GM19328 (cell line): ENCODE results near the gene SUGCT.
"Not testable (repeated sequence)": the region's sequence is repeated elsewhere in the genome, so short reads cannot be mapped to it uniquely, and the experiment has no call there.

Source experiments
- ATAC-seq: cut with Tn5 transposase; IDR thresholded peaks from one replicate; pipeline ENCODE4 v1.9.1; 2021; ENCODE audit warnings: mild to moderate bottlenecking, moderate library complexity; ENCODE audit not compliant: unreplicated experiment

Gene SUGCT

DNA sequence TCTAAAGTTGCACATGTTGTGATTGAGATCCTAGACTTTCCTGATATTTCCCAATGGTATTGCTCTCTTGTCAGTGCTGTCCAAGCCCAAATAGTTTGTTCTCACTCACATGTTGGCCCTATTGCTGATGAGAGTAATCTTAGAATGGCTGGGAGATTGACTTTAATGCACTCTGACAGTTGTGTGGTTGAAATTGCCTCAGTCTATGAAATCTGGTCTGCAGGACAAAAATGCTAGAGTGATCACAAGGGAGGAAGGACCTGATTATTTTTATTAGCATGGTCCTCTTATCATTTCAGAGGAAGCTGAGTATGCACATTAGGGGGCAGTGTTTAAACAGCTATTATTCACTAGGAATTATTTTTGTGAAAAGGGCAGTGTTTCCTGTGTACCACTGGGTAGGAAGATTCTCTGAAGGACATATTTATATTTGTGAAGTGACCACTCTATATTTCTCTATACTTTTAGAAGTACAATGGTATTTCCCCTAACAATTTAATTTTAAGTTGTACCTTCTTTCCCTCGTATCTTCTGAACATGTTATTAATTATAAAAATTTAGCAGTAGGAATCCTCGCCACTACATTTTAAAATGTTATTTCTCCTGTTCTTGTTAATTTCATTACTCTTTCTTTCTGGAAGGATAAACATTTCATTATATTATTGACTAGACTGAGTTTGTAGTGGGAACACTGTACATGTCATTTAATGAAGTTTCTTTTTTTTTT lies 64.4 kb downstream of the SUGCT start:
- no peak for ATAC-seq

DNA sequence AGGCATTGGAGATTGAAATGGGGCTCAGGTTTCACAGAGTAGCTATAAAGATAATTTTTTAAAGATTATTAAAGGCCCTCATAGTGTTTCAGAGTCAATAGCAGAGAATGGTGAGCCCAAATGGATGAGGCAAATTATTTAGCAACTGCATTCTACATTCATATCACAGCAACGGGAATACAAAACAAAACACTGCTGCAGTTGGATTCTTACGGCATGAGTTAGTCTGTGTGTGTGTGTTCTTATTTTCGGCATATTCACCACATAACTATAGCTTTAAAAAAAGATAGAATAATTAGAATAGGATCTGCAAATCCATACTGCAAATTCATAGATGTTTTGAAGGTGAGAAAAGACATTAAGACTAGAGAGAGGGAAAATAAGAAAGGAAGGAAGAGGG lies 66.0 kb downstream of the SUGCT start:
- ATAC-seq = no peak

DNA sequence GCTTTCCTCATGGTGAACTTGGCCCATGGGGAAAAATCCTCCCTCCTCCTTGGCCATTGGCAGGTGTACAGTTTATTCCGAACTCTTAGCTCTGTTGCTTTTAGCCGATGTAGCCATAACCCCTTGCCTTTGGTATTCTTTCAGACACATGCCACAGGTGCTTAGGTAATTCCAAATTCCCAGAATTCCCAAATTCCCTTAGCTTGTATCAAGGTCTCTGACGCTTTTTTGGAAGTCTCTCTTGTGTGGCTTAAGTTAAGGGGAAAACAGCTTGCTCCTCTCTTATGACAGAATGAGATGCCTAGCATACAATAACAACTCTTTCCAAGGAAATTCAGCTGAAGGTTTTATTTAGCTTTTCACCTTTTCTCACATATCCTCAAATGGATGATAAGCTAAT lies 68.0 kb downstream of the SUGCT start:
- ATAC-seq = no peak

DNA sequence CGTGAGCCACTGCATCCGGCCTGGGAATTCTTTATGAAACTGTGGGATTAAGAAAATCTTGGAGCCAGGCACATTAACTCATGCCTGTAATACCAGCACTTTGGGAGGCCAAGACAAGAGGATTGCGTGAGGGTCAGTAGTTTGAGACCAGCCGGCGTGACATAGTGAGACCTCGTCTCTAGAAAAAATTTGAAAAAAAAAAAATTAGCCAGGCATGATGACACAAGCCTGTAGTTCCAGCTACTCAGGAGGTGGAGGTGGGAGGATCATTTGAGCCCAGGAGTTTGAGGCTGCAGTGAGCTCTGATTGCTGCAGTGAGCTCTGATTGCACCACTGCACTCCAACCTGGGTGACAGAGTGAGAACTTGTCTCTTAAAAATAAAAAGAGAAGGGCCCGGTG lies 69.8 kb downstream of the SUGCT start:
- ATAC-seq = no peak

DNA sequence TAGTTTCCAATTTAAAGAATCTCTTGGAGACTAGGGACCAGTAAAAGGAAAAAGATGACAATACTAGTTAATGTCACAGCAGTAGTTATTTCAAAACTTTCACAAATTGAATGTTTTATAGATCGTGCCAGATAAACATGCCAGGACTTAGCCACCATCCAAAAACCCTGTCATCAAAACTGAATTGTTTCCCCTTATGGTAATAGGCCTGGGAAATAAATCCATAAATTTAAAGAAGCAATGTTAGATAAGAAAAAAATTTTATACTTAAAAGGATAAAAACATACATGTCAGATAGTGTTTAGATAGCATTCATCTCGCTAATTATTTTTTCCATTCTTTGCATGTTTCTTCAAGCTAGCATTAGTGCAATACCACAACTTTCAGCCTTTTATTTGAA lies 71.2 kb downstream of the SUGCT start:
- no peak for ATAC-seq

DNA sequence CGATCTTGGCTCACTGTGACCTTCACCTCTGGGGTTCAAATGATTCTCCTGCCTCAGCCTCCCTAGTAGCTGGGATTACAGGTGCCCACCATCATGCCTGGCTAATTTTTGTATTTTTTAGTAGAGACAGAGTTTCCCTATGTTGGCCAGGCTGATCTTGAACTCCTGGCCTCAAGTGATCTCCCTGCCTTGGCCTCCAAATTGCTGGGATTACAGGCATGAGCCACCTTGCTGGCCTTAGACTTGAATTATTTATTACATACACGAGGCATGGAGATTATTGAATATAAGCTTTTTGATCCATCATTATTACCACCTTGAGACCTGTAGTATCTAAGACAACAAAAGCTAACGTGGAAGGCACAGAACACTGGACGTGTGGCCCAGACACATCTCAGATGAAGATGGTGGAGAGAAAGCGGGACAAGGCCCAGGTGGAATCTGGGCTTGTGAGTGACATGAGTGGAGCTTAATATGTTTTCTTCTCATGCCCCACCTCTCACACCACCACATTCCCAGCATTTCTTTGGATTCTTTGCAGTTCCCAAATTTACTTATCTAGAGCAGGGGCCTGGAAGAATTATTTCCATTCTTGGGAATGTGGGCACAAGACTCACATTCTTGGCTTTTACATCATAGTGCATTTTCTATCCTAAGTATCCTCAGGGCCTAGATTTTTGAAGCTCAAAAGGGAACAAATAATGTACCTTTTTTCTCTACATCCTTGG lies 76.6 kb downstream of the SUGCT start:
- ATAC-seq = no peak

DNA sequence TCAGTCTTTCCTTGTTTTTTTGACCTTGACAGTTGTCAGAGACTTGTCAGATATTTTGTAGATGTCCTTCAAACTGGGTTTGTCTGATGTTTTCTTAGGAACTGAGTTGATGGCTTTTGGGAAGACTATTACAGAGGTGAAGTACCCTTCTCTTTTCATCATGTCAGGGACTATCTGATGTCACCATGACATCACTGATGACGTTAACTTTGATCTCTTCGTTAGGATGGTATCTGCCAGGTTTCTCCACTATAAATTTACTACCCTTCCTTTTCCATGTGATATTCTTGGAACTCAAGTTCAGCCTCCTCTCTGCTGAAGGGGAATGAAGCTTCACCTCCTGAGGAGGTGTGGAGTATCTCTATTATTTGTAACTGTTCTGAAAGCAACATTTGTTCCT lies 78.5 kb downstream of the SUGCT start:
- no peak for ATAC-seq

DNA sequence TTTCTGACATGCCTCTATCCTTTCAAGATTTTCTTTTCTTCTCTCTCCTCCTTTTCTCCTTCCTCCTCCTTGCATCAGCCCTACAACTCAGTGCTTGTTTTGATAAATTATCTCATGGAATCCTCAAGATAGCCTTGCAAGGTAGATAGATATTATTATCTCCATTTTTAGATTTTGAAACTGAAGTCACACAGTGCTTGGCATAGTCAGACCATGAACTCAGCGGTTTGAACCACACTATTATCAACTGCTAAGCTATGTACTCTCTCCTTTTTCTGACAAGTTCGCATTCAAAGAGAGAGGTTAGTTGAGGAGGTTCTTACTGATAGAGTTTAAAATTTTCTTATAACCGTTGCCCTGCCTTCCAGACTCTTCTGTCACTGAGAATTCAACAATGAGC lies 79.1 kb downstream of the SUGCT start:
- no peak for ATAC-seq

DNA sequence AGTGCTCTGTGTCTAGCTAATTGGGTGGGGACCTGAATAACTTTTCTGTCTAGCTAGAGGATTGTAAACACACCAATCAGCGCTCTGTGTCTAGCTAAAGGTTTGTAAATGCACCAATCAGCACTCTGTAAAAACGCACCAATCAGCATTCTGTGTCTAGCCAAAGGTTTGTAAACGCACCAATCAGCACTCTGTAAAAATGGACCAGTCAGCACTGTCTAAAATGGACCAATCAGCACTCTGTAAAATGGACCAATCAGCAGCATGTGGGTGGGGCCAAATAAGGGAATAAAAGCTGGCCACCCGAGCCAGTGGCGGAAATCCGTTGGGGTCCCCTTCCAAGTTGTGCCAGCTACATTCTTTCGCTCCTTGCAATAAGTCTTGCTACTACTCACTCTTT lies 83.8 kb downstream of the SUGCT start:
- not testable (repeated sequence) for ATAC-seq

DNA sequence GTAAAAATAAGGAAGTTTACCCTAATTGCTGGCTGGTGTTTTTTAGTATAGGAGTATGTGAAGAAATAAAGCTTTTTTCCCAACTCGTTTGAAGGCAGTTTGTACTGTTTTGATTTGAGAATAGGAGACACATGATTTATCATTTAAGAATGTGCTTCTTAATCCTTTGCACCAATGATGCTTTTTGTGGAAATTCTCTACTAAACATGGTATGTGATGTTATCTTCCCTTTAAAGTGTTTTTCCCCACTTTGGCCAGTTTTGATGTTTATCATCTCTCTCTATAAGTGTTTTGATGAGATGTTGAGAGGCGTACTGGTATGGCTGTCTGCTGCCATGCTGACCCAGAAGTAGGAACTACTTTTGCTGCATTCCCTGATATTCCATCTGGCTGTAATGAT lies 85.1 kb downstream of the SUGCT start:
- ATAC-seq = no peak

DNA sequence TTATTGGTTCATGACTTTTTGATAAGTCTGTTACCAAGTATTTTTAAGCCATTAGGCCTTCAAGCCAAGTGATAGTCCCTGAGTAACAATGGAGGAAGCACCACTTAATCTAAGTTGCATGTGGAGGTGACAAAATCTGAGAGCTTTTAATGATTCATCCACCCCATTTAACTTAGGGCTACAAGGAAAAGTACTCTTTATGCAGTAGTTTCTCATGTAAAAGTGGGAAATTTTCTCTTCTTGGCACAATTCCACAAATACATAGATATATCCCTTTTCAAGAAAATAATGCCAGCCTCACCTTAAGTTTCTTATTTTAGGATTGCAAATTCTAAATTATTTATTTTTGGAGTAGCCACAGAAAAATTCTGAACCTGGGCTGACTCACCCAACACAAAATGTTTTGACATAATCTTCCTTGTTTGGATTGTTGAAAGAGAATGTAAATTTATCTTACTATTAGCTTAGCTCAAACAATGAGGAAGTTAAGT lies 85.7 kb downstream of the SUGCT start:
- no peak for ATAC-seq

DNA sequence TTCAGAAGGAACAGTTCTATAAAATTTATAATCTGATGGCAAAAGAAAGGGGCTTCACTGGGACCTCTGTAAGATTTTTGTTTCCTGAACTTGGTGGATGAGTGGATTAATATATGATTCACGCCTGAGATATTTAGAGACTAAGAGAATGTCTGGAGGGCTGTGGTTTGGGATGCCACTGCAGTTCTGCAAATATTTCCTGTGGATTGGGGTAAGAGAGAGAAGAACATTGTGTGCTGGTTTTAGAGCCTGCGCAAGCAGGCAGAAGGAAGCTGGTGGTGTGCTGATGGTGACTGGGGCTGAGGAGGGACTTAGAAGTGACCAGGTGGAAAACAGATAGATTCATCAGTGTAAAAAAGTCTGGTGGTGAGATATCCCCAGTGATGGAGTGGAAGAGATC lies 87.0 kb downstream of the SUGCT start:
- no peak for ATAC-seq

DNA sequence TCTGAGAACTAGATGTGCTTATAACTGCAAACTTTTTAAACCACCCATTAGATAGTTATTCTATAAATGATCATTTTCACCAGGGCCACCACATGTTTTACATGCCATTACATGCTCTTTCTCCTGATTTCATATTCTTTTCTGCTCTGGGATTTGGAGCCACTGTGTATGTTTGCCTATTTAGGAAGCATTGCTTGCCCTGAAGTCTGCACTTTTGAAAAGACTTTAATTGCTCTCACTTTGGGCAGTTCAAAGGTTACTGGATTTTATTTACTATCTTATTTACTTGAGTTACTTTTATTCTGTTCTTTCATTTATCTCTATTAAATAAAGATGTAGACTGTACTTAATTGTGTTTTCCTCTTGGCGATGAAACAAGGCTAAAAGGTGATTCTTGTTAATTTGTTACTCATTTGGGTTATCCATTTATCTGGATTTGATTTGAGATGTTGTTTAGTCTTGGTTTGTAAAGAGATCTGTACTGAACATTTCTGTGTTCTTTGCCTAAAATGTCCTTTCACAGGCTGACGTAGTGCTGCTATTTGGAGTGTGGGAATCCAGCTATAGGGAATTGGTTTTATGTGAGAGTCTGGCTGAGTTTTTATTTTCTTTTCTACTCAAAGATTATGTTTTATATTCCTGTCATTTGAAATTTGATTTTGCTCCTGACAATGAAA lies 88.8 kb downstream of the SUGCT start:
- ATAC-seq = no peak

DNA sequence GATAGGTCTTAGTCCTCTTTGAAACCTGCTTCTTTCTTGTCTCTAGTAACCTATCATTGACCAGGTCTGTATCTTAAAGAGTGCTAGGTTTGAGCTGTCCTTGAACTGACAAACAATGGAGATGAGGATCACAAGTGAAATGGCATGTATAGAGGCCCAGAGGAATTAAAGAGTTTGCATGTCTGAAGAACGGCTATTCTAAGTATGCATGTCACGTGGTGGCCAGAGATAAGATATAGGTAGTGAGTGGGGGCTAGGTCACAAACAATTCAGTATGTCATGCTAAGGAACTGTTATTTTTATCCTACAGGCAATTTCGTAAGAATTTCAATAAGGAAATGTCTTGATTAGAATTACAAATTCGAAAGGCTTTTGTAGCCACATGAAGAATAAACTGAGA lies 95.3 kb downstream of the SUGCT start:
- ATAC-seq = no peak

DNA sequence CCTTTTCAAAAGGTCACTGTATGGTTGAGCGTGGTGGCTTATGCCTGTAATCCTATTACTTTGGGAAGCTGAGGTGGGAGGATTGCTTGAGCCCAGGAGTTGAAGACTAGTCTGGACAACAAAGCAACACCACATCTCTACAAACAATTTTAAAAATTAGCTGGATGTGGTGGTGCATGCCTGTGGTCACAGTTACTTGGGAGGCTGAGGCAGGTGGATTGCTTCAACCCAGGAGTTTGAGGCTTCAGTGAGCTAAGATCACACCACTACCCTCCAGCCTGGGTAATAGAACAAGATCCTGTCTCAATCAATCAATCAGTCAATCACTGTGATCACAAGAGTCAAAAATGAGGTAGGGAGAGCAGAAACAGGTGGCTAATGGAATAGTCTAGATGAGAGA lies 97.0 kb downstream of the SUGCT start:
- no peak for ATAC-seq

DNA sequence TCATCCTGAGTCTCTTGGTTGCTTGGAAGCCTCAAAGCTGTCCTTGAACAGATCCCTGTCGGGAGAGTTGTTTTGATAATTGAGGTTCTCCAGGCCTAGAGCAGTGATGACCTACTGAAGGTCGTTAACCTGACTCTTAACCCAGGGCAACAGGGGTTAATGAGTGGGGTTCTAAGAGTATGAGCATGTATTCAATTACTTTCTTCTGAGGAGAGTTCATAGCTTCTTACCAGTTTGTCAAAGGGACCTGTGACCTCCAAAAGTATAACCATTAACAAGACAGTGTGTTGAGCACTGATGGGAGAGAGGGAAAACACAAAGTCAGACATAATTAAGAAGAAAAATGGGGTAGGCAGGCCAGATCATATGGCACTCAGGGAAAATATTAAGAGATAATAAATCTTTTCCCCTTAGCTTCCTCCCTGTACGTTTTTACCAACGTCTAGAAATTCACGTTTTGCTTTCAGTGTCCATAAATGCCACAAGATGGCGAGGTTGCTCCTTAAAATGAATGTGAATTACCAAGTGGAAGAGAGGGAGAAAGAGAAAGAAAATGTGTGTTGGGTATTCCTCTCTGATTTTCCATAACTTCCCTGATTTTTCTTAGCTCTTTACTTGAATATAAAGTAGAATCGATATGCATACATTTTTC lies 97.6 kb downstream of the SUGCT start:
- no peak for ATAC-seq

DNA sequence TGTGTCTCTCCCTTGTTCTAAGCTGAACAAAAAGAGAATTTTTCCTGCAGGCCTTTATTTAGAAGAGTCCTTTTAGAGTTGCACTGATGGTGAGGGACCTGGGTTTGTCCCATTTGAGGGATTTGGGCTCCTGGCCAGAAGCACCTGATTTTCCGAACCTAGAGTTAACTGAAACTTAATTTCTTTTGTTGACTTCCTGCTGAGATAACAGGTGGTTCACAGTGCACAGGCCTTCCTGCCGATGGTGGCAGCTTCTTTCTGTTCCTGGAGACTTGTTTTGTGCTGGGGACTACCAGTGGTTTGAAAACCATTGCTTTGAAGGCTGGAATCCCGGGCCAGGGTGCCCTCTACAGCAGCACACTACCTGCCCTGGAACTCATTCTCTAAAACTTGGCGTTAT lies 99.2 kb downstream of the SUGCT start:
- no peak for ATAC-seq

DNA sequence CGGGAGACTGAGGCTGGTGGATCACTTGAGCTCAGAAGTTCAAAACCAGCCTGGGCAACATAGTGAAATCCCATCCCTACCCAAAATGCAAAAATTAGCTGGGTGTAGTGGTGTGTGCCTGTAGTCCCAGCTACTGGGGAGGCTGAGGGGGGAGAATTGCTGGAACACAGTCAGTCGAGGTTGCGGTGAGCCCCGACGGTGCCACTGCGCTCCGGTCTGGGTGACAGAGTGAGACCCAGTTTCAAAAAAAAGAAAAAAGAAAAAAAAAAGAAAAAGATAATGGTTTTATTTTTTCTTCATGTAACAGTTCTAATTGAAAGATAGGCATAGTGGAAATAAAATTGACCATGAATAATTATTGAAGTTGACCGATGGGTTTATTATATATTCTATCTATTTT lies 99.9 kb downstream of the SUGCT start:
- no peak for ATAC-seq

DNA sequence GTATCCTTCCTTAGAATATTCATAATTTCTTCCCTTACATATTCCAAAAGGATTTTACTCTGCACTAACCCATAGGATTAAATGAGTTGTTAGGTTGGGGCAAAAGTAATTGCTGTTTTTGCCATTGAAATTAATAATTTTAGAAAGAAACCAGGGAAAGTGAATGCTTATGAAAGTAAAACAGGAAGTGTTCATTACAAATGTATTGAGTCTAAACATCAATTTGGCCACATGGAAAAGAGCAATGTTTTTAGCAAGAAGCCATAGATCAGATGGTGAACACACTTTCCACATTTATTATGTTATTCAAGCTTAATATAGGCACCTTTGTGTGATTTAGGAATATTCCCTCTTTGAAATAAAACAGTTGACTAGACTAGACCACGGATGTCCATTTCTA lies 102.9 kb downstream of the SUGCT start:
- no peak for ATAC-seq

DNA sequence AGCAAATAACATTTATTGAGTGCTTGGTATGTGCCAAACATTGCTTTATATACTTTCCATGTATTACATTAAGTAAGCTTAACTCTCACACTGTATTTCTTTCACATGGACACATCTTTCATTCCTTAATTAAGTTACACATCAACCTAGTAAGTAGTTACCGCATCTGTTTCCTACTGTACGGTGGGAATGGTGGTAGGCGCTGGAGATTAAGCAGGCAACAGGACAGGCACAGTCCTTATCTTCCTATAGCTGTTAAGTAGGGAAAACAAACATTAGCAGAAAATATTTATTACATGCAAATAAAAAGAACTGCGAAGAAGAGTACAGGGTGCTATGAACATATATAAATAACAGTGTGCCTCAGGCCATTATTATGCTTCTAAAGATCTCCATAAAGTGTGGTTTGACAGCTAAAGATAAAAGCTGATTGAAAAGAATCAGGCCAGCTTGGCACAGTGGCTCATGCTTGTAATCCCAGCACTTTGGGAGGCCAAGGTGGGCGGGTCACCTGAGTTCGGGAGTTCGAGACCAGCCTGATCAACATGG lies 105.0 kb downstream of the SUGCT start:
- ATAC-seq = no peak

DNA sequence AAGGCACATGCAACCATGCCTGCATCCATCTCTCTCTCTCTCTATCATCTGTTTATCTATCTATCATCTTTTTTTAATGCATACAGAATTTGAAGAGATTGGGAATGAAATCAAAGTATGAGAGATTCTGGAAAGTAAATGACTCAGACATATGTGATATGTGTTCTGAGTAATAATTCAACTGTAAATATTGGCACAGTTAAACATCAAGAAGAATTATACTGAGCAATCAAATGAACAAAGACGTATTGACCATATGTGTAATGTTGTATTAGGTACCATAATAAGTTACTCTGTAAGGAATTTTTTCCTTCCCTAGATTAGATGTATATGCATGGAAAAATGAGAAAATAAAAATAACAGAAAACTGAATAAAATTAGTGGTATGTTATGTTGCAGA lies 108.3 kb downstream of the SUGCT start:
- ATAC-seq = no peak
